OCI-LY3 (cell line): ENCODE measurements around the gene EPN3.

ENCODE experiments used
- CTCF ChIP-seq: fragments of 200-600, 300-600 bp; sonication (generic); IDR thresholded peaks from 2 replicates; pipeline ENCODE4 v1.5.1; 2014; ENCODE audit warnings: antibody characterized with exemption, low read length, low read depth
- EZH2phosphoT487 ChIP-seq: fragments of 200-600 bp; shearing (Covaris generic); IDR thresholded peaks from 2 replicates; pipeline ENCODE4 v1.6.1; 2018; ENCODE audit warnings: antibody characterized with exemption, mixed run types, low read depth

- TF ChIP-seq CTCF (no peak), EZH2phosphoT487 (no peak)
Observed at GRCh38 chr17:50487213-50488096, 45.1 kb upstream of the EPN3 start.
